ENCODE data around the gene ADAM33.
A peak's percentile ranks its signal among the peaks of the same experiment; 100 is the strongest.

ADAM33 gene

GRCh38 chr20:3658716-3659491, 22.9 kb downstream of the ADAM33 start:
- Mint-ChIP-seq H3K36me3 (no peaks in the 10 kb centered on the region), H3K4me3 (no peak overlapping the region), H3K27ac (no peak overlapping the region), H3K4me1 (peaks cover 10% of the 10 kb centered on the region), H3K27me3 (peaks cover 20% of the 10 kb centered on the region), H3K9me3 (no peaks in the 10 kb centered on the region)
- DNase-seq (ENCODE audit: low spot score in 2 of 2) (no peak), ATAC-seq (ENCODE audit: low read depth) (peak; percentile 88)

GRCh38 chr20:3658019-3658715, 23.6 kb downstream of the ADAM33 start:
- DNase-seq (ENCODE audit: low spot score in 2 of 2) (no peak), ATAC-seq (ENCODE audit: low read depth) (no peak)
- H3K36me3 Mint-ChIP-seq, result no peaks in the 10 kb centered on the region
- peaks cover 13% of the 10 kb centered on the region for H3K4me1 Mint-ChIP-seq
- H3K9me3 Mint-ChIP-seq, result peaks cover 2% of the 10 kb centered on the region
- peaks cover 19% of the 10 kb centered on the region for H3K27me3 Mint-ChIP-seq
- H3K4me3 Mint-ChIP-seq, result no peak overlapping the region
- H3K27ac Mint-ChIP-seq, result no peak overlapping the region

GRCh38 chr20:3655131-3655405, 26.7 kb downstream of the ADAM33 start:
- ATAC-seq (ENCODE audit: low read depth), result no peak
- peaks cover 2% of the 10 kb centered on the region for H3K9me3 Mint-ChIP-seq

GRCh38 chr20:3654326-3655130, 27.3 kb downstream of the ADAM33 start:
- H3K4me1 Mint-ChIP-seq, result peaks cover 17% of the 10 kb centered on the region
- H3K27ac Mint-ChIP-seq, result no peak overlapping the region
- DNase-seq (ENCODE audit: low spot score in 2 of 2) (no peak), ATAC-seq (ENCODE audit: low read depth) (no peak)
- peaks cover 2% of the 10 kb centered on the region for H3K9me3 Mint-ChIP-seq
- peaks cover 2% of the 10 kb centered on the region for H3K36me3 Mint-ChIP-seq
- no peak overlapping the region for H3K4me3 Mint-ChIP-seq
- H3K27me3 Mint-ChIP-seq, result peaks cover 2% of the 10 kb centered on the region

More at GRCh38 chr20:3655131-3655405, 26.7 kb downstream of the ADAM33 start:
- peaks cover 17% of the 10 kb centered on the region for H3K4me1 Mint-ChIP-seq
- H3K4me3 Mint-ChIP-seq, result no peak overlapping the region
- H3K27me3 Mint-ChIP-seq, result peaks cover 5% of the 10 kb centered on the region
- peaks cover 1% of the 10 kb centered on the region for H3K36me3 Mint-ChIP-seq
- no peak overlapping the region for H3K27ac Mint-ChIP-seq
- DNase-seq (ENCODE audit: low spot score in 2 of 2), result no peak

GRCh38 chr20:3653921-3654320, 27.9 kb downstream of the ADAM33 start:
- H3K4me1 Mint-ChIP-seq, result peaks cover 12% of the 10 kb centered on the region
- H3K27me3 Mint-ChIP-seq, result peaks cover 2% of the 10 kb centered on the region
- H3K4me3 Mint-ChIP-seq, result no peak overlapping the region
- DNase-seq (ENCODE audit: low spot score in 2 of 2) (no peak), ATAC-seq (ENCODE audit: low read depth) (no peak)
- no peak overlapping the region for H3K27ac Mint-ChIP-seq
- peaks cover 2% of the 10 kb centered on the region for H3K9me3 Mint-ChIP-seq
- peaks cover 2% of the 10 kb centered on the region for H3K36me3 Mint-ChIP-seq

GRCh38 chr20:3652676-3653596, 28.9 kb downstream of the ADAM33 start:
- peaks cover 9% of the 10 kb centered on the region for H3K4me1 Mint-ChIP-seq
- H3K4me3 Mint-ChIP-seq, result no peak overlapping the region
- H3K27ac Mint-ChIP-seq, result no peak overlapping the region
- ATAC-seq (ENCODE audit: low read depth) (no peak), DNase-seq (ENCODE audit: low spot score in 2 of 2) (no peak)
- peaks cover 2% of the 10 kb centered on the region for H3K9me3 Mint-ChIP-seq
- peaks cover 2% of the 10 kb centered on the region for H3K27me3 Mint-ChIP-seq
- H3K36me3 Mint-ChIP-seq, result peaks cover 5% of the 10 kb centered on the region

- no peak overlapping the region for H3K27ac Mint-ChIP-seq
- H3K4me1 Mint-ChIP-seq, result peaks cover 9% of the 10 kb centered on the region
- H3K27me3 Mint-ChIP-seq, result no peaks in the 10 kb centered on the region
- ATAC-seq (ENCODE audit: low read depth), result no peak
- H3K4me3 Mint-ChIP-seq, result no peak overlapping the region
- peaks cover 8% of the 10 kb centered on the region for H3K36me3 Mint-ChIP-seq
- DNase-seq (ENCODE audit: low spot score in 2 of 2), result no peak
- H3K9me3 Mint-ChIP-seq, result peaks cover 2% of the 10 kb centered on the region
Observed at GRCh38 chr20:3652221-3652620, 29.6 kb downstream of the ADAM33 start.

- DNase-seq (ENCODE audit: low spot score in 2 of 2) (no peak), ATAC-seq (ENCODE audit: low read depth) (no peak)
- H3K4me1 Mint-ChIP-seq, result peaks cover 9% of the 10 kb centered on the region
- no peak overlapping the region for H3K27ac Mint-ChIP-seq
- peaks cover 11% of the 10 kb centered on the region for H3K36me3 Mint-ChIP-seq
- no peaks in the 10 kb centered on the region for H3K27me3 Mint-ChIP-seq
- no peak overlapping the region for H3K4me3 Mint-ChIP-seq
- peaks cover 2% of the 10 kb centered on the region for H3K9me3 Mint-ChIP-seq
Observed at GRCh38 chr20:3651204-3651962, 30.4 kb downstream of the ADAM33 start.

GRCh38 chr20:3648951-3649350, 32.9 kb downstream of the ADAM33 start:
- ATAC-seq (ENCODE audit: low read depth) (no peak), DNase-seq (ENCODE audit: low spot score in 2 of 2) (no peak)
- H3K36me3 Mint-ChIP-seq, result peaks cover 20% of the 10 kb centered on the region
- no peaks in the 10 kb centered on the region for H3K27me3 Mint-ChIP-seq
- H3K9me3 Mint-ChIP-seq, result peaks cover 2% of the 10 kb centered on the region
- H3K4me3 Mint-ChIP-seq, result no peak overlapping the region
- H3K27ac Mint-ChIP-seq, result no peak overlapping the region
- H3K4me1 Mint-ChIP-seq, result peaks cover 9% of the 10 kb centered on the region

- ATAC-seq (ENCODE audit: low read depth) (no peak), DNase-seq (ENCODE audit: low spot score in 2 of 2) (no peak)
- H3K36me3 Mint-ChIP-seq, result peaks cover 21% of the 10 kb centered on the region
- H3K4me1 Mint-ChIP-seq, result peaks cover 3% of the 10 kb centered on the region
- no peak overlapping the region for H3K4me3 Mint-ChIP-seq
- no peaks in the 10 kb centered on the region for H3K27me3 Mint-ChIP-seq
- no peak overlapping the region for H3K27ac Mint-ChIP-seq
- no peaks in the 10 kb centered on the region for H3K9me3 Mint-ChIP-seq
Observed at GRCh38 chr20:3647473-3647872, 34.3 kb downstream of the ADAM33 start.

- H3K9me3 Mint-ChIP-seq, result no peaks in the 10 kb centered on the region
- H3K36me3 Mint-ChIP-seq, result peaks cover 26% of the 10 kb centered on the region
- DNase-seq (ENCODE audit: low spot score in 2 of 2) (no peak), ATAC-seq (ENCODE audit: low read depth) (no peak)
- no peak overlapping the region for H3K27ac Mint-ChIP-seq
- no peaks in the 10 kb centered on the region for H3K4me1 Mint-ChIP-seq
- no peaks in the 10 kb centered on the region for H3K27me3 Mint-ChIP-seq
- H3K4me3 Mint-ChIP-seq, result no peak overlapping the region
Observed at GRCh38 chr20:3646651-3647050, 35.2 kb downstream of the ADAM33 start.

- Mint-ChIP-seq H3K9me3 (no peaks in the 10 kb centered on the region), H3K4me3 (no peak overlapping the region), H3K27me3 (no peaks in the 10 kb centered on the region), H3K27ac (no peak overlapping the region), H3K4me1 (no peaks in the 10 kb centered on the region), H3K36me3 (peaks cover 27% of the 10 kb centered on the region)
- DNase-seq (ENCODE audit: low spot score in 2 of 2) (no peak), ATAC-seq (ENCODE audit: low read depth) (no peak)
Observed at GRCh38 chr20:3646067-3646440, 35.8 kb downstream of the ADAM33 start.
